T follicular helper cell (primary cell): Measurements from ENCODE around the gene CUBN.
"Not testable (repeated sequence)": the region's sequence is repeated elsewhere in the genome, so short reads cannot be mapped to it uniquely, and the experiment has no call there.

ENCODE experiments used
- DNase-seq: peaks from one replicate; pipeline ENCODE4 v3.0.0-alpha.2; 2020; ENCODE audit warnings: low read depth

CUBN gene

GRCh38 chr10:17141504-17142229, 12.1 kb upstream of the CUBN start:
- no peak for DNase-seq

DNA sequence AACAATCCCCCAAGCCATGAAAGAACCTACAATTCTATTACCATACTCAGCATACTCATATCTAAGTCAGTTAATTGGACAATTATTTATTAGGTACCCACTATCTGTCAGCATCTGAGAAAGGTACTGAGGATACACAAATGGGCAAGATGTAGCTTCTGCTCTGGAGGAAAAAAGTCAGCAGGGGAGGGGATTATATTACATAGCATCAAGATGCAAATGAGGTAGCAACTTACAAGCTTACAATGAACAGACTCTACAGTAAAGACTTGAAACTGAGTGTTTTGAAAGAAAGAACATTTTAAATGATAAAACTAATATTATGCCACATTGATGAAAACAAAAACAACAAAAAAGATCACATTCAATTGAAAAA, 10.8 kb upstream of the CUBN start:
- no peak for DNase-seq

DNA sequence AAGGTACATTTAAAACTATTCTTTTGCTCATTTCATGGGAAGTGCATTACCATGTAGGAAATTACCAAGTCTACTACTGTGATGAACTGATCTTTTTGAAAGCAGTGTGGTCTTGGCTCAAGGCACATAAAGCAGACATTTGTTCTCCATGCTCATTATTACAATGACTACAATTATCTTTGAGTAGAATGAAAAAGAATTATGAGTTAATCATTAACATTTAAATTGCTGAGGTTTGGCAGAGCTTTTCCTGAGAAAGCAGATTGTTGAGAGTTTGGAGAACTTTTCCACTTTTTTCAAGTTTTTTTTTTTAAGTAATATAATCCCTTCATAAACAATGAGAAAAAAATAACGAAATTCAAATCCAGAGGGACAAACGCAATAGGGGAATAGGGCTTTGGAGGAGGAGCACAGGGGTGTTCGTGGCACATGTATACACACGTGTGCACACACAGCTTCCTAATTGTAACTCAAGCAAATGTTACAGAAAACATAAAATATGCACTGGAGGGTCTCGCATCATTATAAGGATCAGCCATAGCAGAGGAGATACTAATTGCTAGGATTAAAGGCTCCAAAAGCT, 8.9 kb upstream of the CUBN start:
- no peak for DNase-seq

GRCh38 chr10:17134737-17135260, 5.2 kb upstream of the CUBN start:
- DNase-seq = no peak

DNA sequence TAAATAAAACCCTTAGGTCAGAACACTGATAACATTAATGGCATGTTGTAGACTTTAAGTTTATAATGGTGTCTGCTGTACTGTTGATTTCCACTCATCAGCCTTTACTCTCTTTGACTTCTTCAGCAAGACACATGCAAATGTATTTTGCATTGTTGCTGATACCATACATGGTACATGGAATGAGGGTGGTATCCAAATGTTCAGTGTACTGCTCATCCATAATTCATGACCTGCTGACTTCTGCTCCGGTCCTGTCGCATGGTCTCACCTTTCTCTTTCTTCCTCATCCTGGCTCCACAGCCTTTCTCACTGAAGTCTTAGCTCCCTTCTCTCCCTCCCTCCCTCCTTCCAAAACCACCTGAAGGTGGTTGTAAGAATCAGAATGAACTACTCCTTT, 4.7 kb upstream of the CUBN start:
- DNase-seq = no peak

DNA sequence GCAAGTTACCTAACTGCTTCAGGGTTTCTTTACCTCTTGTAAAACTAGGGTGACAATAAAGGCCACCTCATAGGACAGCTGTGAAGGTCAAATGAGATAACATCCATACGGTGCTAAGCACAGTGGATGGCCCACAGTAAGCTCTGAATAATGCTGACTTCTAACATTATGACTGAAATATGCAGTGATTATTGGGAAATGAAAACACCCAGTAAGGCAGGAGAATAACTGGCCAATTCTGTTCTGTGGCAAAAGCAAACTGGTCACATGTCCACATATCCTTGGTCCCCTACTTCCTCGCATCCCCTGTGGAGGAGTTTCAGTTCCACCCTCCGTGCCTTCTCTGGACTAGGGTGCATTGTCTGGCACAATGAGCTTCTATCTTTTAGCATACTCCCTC, 1.4 kb downstream of the CUBN start:
- no peak for DNase-seq

- no peak for DNase-seq
These were observed 3.3 kb downstream of the CUBN start for GRCh38 chr10:17126327-17126726.

GRCh38 chr10:17125206-17125893, 4.3 kb downstream of the CUBN start:
- DNase-seq = no peak

- DNase-seq = no peak
These were observed 5.7 kb downstream of the CUBN start for GRCh38 chr10:17123961-17124360.

- no peak for DNase-seq
These were observed 6.6 kb downstream of the CUBN start for GRCh38 chr10:17122726-17123661.

DNA sequence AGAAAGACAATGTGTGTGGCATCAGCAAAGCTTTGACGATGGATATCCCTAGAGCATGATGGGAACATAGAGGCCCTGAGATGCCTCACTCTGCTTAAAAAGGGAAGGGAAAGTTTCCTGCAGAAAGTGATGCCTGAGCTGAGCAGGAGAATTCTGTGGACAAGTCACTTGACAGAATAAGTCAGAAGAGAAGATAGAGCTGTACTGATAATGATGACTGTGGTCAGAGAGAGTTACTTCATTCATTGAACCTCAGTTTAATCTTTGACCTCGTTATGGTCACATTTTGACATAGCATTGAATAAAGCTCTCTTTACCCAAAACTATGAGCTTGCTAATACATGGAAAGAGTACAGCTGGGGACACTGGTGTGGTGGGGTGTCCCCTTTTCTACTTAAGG, 7.6 kb downstream of the CUBN start:
- DNase-seq = no peak

DNA sequence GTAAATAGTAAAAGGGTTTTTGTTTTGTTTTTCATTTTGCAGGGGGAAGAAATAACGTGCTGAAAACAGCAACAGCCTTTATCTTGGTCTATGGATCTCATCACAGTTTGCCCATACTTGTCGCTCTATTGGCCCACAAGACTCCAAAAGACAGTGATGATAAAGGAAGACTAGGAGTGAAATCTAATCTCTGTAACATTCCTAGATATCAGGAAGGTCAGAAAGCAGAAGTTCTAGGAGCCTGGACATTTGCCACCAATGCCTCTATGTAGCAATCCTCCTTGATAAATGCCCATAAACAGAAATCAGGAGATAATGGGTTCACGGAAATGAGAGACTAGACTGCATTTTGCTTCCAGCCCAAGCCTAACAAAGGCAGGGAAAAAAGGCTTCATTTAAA, 8.9 kb downstream of the CUBN start:
- DNase-seq = no peak

- no peak for DNase-seq
These were observed 9.8 kb downstream of the CUBN start for GRCh38 chr10:17119845-17120244.

GRCh38 chr10:17116193-17116592, 13.4 kb downstream of the CUBN start:
- DNase-seq = no peak

GRCh38 chr10:17115683-17116082, 13.9 kb downstream of the CUBN start:
- no peak for DNase-seq

- not testable (repeated sequence) for DNase-seq
These were observed 14.7 kb downstream of the CUBN start for GRCh38 chr10:17114878-17115444.

- DNase-seq = no peak
These were observed 15.6 kb downstream of the CUBN start for GRCh38 chr10:17113889-17114540.

DNA sequence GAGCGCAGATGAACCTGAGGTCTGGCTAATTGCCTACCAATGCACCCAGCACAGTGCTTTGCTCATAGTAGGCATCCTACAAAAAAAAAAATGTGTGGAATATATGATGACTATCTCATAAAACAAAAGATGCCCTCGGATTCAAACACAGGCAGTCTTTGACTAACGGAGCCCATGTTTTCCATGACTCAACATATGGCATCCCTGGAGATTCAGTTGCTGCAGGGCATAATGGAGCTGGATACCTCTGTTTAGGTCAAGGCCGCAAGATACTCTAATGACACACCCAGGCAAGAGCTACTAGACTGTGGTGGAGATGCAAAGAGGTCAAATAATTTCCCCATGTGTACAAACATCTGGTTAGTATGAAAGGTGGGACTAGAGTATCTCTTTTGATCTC, 16.3 kb downstream of the CUBN start:
- no peak for DNase-seq

DNA sequence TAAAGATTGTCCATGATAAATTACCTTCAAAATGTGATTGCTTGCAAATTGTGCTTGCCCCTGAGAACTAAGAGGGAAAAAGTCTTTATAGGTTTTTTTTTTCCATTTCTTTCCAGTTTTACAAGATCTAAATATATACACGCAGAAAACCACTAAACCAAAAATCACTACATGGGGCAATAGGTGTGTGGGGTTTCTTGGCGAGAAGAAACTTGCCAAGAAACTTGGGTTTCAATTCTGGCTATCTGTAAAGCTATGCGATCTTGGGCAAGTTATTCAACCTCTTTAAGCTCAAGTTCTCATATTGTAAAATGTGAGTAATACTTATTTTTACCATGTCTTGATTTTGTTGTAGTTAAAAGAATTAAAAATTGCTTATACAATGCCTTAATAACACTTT, 17.0 kb downstream of the CUBN start:
- no peak for DNase-seq

- DNase-seq = no peak
These were observed 20.0 kb downstream of the CUBN start for GRCh38 chr10:17109475-17110207.

DNA sequence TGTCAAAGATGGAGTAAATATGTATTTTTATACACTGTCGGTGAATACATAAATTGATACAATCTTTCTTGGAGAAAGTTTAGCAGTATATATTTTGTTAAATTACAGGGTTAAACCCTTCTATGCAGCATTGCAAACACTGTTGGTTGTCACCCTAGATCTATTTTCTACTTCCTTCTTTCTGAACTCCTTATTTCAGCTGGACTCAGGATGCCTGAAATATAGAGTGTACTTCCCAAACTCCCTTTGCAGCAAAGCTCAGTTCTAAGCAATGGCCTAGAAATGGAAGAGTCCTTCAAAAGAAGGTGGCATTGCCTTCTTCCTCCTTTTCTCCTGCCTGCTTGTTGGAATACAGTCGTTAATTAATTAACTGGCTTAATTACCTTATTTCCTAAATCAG, 20.6 kb downstream of the CUBN start:
- no peak for DNase-seq
